GM12892 (cell line): ENCODE results near the gene ATP1B1.

Experiments used
- POLR2A ChIP-seq: IDR thresholded peaks from 2 replicates; pipeline ENCODE4 v1.6.1; 2011; ENCODE audit warnings: low read depth, low read length, control low read depth
- POLR2AphosphoS5 ChIP-seq: IDR thresholded peaks from 2 replicates; pipeline ENCODE4 v1.6.1; 2011; ENCODE audit warnings: low read depth, low read length, control low read depth
- TAF1 ChIP-seq: IDR thresholded peaks from 2 replicates; pipeline ENCODE4 v1.6.1; 2011; ENCODE audit warnings: low read depth, mild to moderate bottlenecking, control low read depth, low read length, borderline replicate concordance

DNA sequence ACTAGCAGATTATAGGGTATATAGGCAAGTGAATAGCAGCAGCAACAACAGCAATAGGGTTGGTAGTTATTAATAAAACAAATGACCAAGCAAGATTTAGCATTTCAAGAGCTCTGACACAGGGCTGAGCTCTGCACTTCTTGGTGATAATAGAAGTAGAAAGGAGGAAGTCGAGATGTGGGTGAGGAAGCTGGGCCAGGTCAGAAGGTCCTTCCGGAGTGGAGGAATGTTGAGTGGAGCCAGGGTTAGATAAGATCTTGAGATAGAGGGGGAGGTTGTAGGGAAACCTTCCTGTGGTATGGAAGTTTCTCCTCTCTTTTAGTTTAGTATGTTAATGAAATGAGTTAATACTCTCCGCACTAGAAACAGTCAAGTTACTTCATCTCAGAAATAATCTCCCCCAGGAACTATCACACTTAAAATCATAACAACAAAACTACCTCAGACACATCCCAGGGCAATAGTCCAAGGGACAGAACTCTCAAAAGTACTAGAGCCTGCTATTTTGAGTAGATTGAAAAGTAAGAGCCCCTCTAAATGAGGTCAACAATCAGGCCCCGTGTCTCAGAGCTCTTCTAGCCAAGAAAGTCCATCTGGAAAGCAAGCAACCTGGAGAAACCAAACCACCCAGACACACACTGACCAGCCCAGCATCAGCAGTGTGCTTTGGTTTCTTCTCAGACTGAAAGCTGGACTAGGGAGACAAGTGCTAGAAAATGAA, 45.4 kb upstream of the ATP1B1 start:
- TF ChIP-seq POLR2A (no peak), TAF1 (no peak), POLR2AphosphoS5 (no peak)
